OCI-LY3 (cell line): ENCODE results near the gene NOXA1.

Source experiments
- H2AFZ ChIP-seq: fragments of 200-600, 300-600 bp; shearing (Covaris generic); 2 replicates; pipeline ENCODE4 v1.6.0; 2014; ENCODE audit warnings: antibody characterized with exemption, low read depth, low read length
- H3K27ac ChIP-seq: fragments of 200-600, 300-600 bp; sonication (generic); 2 replicates; pipeline ENCODE4 v1.5.1; 2014; ENCODE audit warnings: mild to moderate bottlenecking, low read length, moderate library complexity, mixed read lengths
- H3K27me3 ChIP-seq: fragments of 200-600, 300-600 bp; sonication (generic); 2 replicates; pipeline ENCODE4 v1.6.1; 2014; ENCODE audit warnings: low read depth, low read length, mixed read lengths
- H3K36me3 ChIP-seq: fragments of 200-600, 300-600 bp; sonication (generic); replicated peaks from 2 replicates; pipeline ENCODE3; 2014; ENCODE audit warnings: low read depth, low read length, mixed read lengths
- H3K4me1 ChIP-seq: fragments of 300-600, 200-600 bp; sonication (generic); 2 replicates; pipeline ENCODE4 v1.6.1; 2014; ENCODE audit warnings: low read length, mixed read lengths
- H3K4me2 ChIP-seq: fragments of 200-600, 300-600 bp; sonication (generic); 2 replicates; pipeline ENCODE4 v1.6.1; 2014; ENCODE audit warnings: low read length, mixed read lengths
- H3K4me3 ChIP-seq: fragments of 300-600, 200-600 bp; sonication (generic); 2 replicates; pipeline ENCODE4 v1.5.1; 2014; ENCODE audit warnings: antibody characterized with exemption, mild to moderate bottlenecking, low read length, moderate library complexity
- H3K79me2 ChIP-seq: fragments of 300-600, 200-600 bp; shearing (Covaris generic); 2 replicates; pipeline ENCODE4 v1.6.1; 2014; ENCODE audit warnings: mild to moderate bottlenecking, low read length, mixed read lengths
- H3K9ac ChIP-seq: fragments of 300-600, 200-600 bp; shearing (Covaris generic); 2 replicates; pipeline ENCODE4 v1.6.0; 2014; ENCODE audit warnings: mild to moderate bottlenecking, low read length, moderate library complexity
- H3K9me3 ChIP-seq: fragments of 200-600, 300-600 bp; shearing (Covaris generic); 2 replicates; pipeline ENCODE4 v1.6.1; 2014; ENCODE audit warnings: low read length, mixed read lengths; ENCODE audit not compliant: insufficient read depth
- H4K20me1 ChIP-seq: fragments of 200-600, 300-600 bp; sonication (generic); 2 replicates; pipeline ENCODE4 v1.6.1; 2016; ENCODE audit warnings: low read length, mixed read lengths; ENCODE audit not compliant: insufficient read depth
- EZH2phosphoT487 ChIP-seq: fragments of 200-600 bp; shearing (Covaris generic); IDR thresholded peaks from 2 replicates; pipeline ENCODE4 v1.6.1; 2018; ENCODE audit warnings: antibody characterized with exemption, mixed run types, low read depth
- TF ChIP-seq, protein P1 (sequence below): fragments of 200-600, 300-600 bp; sonication (generic); IDR thresholded peaks from 2 replicates; pipeline ENCODE4 v1.5.1; 2014; ENCODE audit warnings: antibody characterized with exemption, low read length, low read depth

The NOXA1 gene

GRCh38 chr9:137459152-137459600 lies 36.0 kb downstream of the NOXA1 start, which contains the start of gene NSMF:
Gene NSMF (minus strand): TSS chr9:137459334. CDS start chr9:137459102, 232 bp downstream.
- Histone ChIP-seq H3K27me3 (no peaks in the 10 kb centered on the region), H3K79me2 (peaks cover 14% of the 10 kb centered on the region), H3K36me3 (peaks cover 22% of the 10 kb centered on the region), H3K4me1 (peaks cover 27% of the 10 kb centered on the region), H3K27ac (peak within 1 kb of the TSS; percentile 16; the same call in 1 of the 2 replicates), H3K9me3 (no peaks in the 10 kb centered on the region), H4K20me1 (no peaks in the 10 kb centered on the region; the same call in 1 of the 2 replicates), H3K4me3 (peak within 1 kb of the TSS; percentile 98), H3K4me2 (peak within 1 kb of the TSS; percentile 96), H2AFZ (no peak within 1 kb of the TSS), H3K9ac (peak within 1 kb of the TSS; percentile 81)
- TF ChIP-seq, protein P1, sequence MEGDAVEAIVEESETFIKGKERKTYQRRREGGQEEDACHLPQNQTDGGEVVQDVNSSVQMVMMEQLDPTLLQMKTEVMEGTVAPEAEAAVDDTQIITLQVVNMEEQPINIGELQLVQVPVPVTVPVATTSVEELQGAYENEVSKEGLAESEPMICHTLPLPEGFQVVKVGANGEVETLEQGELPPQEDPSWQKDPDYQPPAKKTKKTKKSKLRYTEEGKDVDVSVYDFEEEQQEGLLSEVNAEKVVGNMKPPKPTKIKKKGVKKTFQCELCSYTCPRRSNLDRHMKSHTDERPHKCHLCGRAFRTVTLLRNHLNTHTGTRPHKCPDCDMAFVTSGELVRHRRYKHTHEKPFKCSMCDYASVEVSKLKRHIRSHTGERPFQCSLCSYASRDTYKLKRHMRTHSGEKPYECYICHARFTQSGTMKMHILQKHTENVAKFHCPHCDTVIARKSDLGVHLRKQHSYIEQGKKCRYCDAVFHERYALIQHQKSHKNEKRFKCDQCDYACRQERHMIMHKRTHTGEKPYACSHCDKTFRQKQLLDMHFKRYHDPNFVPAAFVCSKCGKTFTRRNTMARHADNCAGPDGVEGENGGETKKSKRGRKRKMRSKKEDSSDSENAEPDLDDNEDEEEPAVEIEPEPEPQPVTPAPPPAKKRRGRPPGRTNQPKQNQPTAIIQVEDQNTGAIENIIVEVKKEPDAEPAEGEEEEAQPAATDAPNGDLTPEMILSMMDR: no peak
- TF ChIP-seq EZH2phosphoT487: no peak

- H3K79me2 ChIP-seq: peaks cover 14% of the 10 kb centered on the region
- H3K4me1 ChIP-seq: peaks cover 27% of the 10 kb centered on the region
- no peaks in the 10 kb centered on the region; the same call in 1 of the 2 replicates for H4K20me1 ChIP-seq
- peak overlapping the region; percentile 98 for H3K4me3 ChIP-seq
- peak overlapping the region; percentile 13; the same call in 1 of the 2 replicates for H3K27ac ChIP-seq
- H3K4me2 ChIP-seq: peak overlapping the region; percentile 69
- H2AFZ ChIP-seq: no peak overlapping the region
- no peaks in the 10 kb centered on the region for H3K9me3 ChIP-seq
- H3K9ac ChIP-seq: peak overlapping the region; percentile 56
- peaks cover 16% of the 10 kb centered on the region for H3K36me3 ChIP-seq
- TF ChIP-seq, protein P1: no peak
- no peak for TF ChIP-seq EZH2phosphoT487
- H3K27me3 ChIP-seq: no peaks in the 10 kb centered on the region
Observed at GRCh38 chr9:137459601-137460362, 36.6 kb downstream of the NOXA1 start.

- no peaks in the 10 kb centered on the region for H3K9me3 ChIP-seq
- H3K4me3 ChIP-seq: peak overlapping the region; percentile 98; the same call in 1 of the 2 replicates
- no peak for TF ChIP-seq EZH2phosphoT487
- TF ChIP-seq, protein P1: no peak
- H4K20me1 ChIP-seq: no peaks in the 10 kb centered on the region
- no peak overlapping the region for H2AFZ ChIP-seq
- peak overlapping the region; percentile 72 for H3K4me2 ChIP-seq
- H3K27ac ChIP-seq: no peak overlapping the region
- peak overlapping the region; percentile 56; the same call in 1 of the 2 replicates for H3K9ac ChIP-seq
- peaks cover 27% of the 10 kb centered on the region for H3K4me1 ChIP-seq
- H3K79me2 ChIP-seq: peaks cover 14% of the 10 kb centered on the region
- no peaks in the 10 kb centered on the region for H3K27me3 ChIP-seq
- H3K36me3 ChIP-seq: peaks cover 12% of the 10 kb centered on the region
Observed at GRCh38 chr9:137460363-137461315, 37.4 kb downstream of the NOXA1 start.
